ENCODE data around the gene EML6. TPM values are rescaled to one million over a fixed set of nuclear protein-coding genes. Genes with fewer than 3 reads are reported as not detected.
A peak's percentile ranks its signal among the peaks of the same experiment; 100 is the strongest.

Gene EML6
- total and polyA plus RNA-seq, 10 of the 15 experiments (the other 5 are each of a cell fraction or from before 2014, with no cell fraction given): 0.09 to 0.67 (median 0.21) TPM

DNA sequence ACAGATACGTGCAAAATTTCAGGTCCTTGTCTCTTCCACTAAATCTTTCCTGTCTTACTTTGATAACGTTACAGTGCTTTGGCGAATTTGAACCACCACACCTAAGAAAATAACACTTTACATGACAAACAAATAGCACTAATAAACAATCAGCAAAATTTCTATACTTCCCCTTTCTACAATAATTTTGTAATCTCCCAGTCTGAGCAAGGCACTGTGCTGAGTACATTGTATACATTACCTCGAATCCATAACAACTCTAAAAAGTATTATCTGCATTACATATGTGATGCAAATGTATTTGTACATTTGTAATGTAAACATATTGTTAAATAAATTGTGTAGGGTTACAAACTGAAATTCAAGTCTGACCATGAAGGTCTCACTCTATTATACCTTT, 276.9 kb downstream of the EML6 start:
- CTCF ChIA-PET: interaction anchor here (1.0 to 1.6 kb wide), 5 partner anchors 10 to 165 kb away, joined by 3 to 9 read pairs (median 3); no protein-coding TSS in a partner anchor
- no TSS peak for BruUV-seq (replicated peaks)
- Histone ChIP-seq H4K20me1 (ENCODE audit: control insufficient read depth, insufficient read depth) (no peaks in the 10 kb centered on the region), H3K9me3 (replicated peaks; ENCODE audit: control insufficient read depth, insufficient read depth, low read length) (no peaks in the 10 kb centered on the region), H2AFZ (ENCODE audit: control insufficient read depth, low read depth, low read length) (no peak overlapping the region), H3K4me2 (ENCODE audit: control insufficient read depth, insufficient read depth) (no peak overlapping the region), H3K27ac (ENCODE audit: control insufficient read depth, insufficient read depth) (no peak overlapping the region), H3K4me3 (no peak overlapping the region), H3K9ac (ENCODE audit: control insufficient read depth, insufficient read depth, low read length) (no peak overlapping the region), H3K27me3 (replicated peaks in 1 of 2; ENCODE audit: control insufficient read depth in 2 of 2, insufficient read depth in 2 of 2, low read length in 1 of 2) (no peaks in the 10 kb centered on the region), H3K36me3 (ENCODE audit: control insufficient read depth in 2 of 2, insufficient read depth in 2 of 2, low read length in 1 of 2) (no peaks in the 10 kb centered on the region), H3K4me1 (ENCODE audit: control insufficient read depth, insufficient read depth, low read length) (peaks cover 18% of the 10 kb centered on the region; the same call in 1 of the 2 replicates), H3K79me2 (ENCODE audit: control insufficient read depth, insufficient read depth, low read length) (peaks cover 73% of the 10 kb centered on the region)
- POLR2A ChIA-PET: interaction anchor here (1.3 kb wide), 1 partner anchor 21 kb away, joined by 5 read pairs; no protein-coding TSS in a partner anchor
- TF ChIP-seq, protein P1, sequence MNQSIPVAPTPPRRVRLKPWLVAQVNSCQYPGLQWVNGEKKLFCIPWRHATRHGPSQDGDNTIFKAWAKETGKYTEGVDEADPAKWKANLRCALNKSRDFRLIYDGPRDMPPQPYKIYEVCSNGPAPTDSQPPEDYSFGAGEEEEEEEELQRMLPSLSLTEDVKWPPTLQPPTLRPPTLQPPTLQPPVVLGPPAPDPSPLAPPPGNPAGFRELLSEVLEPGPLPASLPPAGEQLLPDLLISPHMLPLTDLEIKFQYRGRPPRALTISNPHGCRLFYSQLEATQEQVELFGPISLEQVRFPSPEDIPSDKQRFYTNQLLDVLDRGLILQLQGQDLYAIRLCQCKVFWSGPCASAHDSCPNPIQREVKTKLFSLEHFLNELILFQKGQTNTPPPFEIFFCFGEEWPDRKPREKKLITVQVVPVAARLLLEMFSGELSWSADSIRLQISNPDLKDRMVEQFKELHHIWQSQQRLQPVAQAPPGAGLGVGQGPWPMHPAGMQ (IDR thresholded peaks at IDR 0.05; ENCODE audit: borderline replicate concordance): no peak
- TF ChIP-seq ZNF384 (IDR thresholded peaks at IDR 0.05; ENCODE audit: borderline replicate concordance, low read depth, low read length) (no peak), CBFB (IDR thresholded peaks at IDR 0.05; ENCODE audit: low read depth) (no peak), SMARCA5 (IDR thresholded peaks at IDR 0.05) (no peak), RAD21 (IDR thresholded peaks at IDR 0.05; ENCODE audit: insufficient read depth, low read depth, low read length) (no peak), GABPA (IDR thresholded peaks at IDR 0.05; ENCODE audit: low read depth) (no peak), ASH2L (IDR thresholded peaks at IDR 0.05; ENCODE audit: borderline replicate concordance, low read depth) (no peak), NFYA (IDR thresholded peaks at IDR 0.05; ENCODE audit: borderline replicate concordance, low read depth, low read length) (no peak), CHD1 (IDR thresholded peaks at IDR 0.05; ENCODE audit: low read depth, low read length) (no peak)
- TF ChIP-seq, protein P2, sequence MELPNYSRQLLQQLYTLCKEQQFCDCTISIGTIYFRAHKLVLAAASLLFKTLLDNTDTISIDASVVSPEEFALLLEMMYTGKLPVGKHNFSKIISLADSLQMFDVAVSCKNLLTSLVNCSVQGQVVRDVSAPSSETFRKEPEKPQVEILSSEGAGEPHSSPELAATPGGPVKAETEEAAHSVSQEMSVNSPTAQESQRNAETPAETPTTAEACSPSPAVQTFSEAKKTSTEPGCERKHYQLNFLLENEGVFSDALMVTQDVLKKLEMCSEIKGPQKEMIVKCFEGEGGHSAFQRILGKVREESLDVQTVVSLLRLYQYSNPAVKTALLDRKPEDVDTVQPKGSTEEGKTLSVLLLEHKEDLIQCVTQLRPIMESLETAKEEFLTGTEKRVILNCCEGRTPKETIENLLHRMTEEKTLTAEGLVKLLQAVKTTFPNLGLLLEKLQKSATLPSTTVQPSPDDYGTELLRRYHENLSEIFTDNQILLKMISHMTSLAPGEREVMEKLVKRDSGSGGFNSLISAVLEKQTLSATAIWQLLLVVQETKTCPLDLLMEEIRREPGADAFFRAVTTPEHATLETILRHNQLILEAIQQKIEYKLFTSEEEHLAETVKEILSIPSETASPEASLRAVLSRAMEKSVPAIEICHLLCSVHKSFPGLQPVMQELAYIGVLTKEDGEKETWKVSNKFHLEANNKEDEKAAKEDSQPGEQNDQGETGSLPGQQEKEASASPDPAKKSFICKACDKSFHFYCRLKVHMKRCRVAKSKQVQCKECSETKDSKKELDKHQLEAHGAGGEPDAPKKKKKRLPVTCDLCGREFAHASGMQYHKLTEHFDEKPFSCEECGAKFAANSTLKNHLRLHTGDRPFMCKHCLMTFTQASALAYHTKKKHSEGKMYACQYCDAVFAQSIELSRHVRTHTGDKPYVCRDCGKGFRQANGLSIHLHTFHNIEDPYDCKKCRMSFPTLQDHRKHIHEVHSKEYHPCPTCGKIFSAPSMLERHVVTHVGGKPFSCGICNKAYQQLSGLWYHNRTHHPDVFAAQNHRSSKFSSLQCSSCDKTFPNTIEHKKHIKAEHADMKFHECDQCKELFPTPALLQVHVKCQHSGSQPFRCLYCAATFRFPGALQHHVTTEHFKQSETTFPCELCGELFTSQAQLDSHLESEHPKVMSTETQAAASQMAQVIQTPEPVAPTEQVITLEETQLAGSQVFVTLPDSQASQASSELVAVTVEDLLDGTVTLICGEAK (IDR thresholded peaks at IDR 0.05; ENCODE audit: borderline replicate concordance): no peak
- TF ChIP-seq, protein P3, sequence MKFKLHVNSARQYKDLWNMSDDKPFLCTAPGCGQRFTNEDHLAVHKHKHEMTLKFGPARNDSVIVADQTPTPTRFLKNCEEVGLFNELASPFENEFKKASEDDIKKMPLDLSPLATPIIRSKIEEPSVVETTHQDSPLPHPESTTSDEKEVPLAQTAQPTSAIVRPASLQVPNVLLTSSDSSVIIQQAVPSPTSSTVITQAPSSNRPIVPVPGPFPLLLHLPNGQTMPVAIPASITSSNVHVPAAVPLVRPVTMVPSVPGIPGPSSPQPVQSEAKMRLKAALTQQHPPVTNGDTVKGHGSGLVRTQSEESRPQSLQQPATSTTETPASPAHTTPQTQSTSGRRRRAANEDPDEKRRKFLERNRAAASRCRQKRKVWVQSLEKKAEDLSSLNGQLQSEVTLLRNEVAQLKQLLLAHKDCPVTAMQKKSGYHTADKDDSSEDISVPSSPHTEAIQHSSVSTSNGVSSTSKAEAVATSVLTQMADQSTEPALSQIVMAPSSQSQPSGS (IDR thresholded peaks at IDR 0.05; ENCODE audit: low read length): no peak
- SMC1A ChIA-PET (ENCODE audit: uncharacterized antibody, unreplicated experiment): interaction anchor here (0.7 to 2.3 kb wide), 8 partner anchors 9 to 101 kb away, joined by 3 to 28 read pairs (median 6); no protein-coding TSS in a partner anchor
- ATAC-seq: peak; percentile 55
- no peak for DNase-seq (ENCODE audit: low read depth, low spot score)
- 75% methylated on average over 4 of the region's 4 CpGs for WGBS (ENCODE audit: insufficient coverage, insufficient replicate concordance, low lambda C conversion rate, missing lambda C conversion rate)
- FAIRE-seq: no peak
- RAD21 ChIA-PET (ENCODE audit: unreplicated experiment): interaction anchor here (0.7 to 1.8 kb wide), 10 partner anchors 10 to 519 kb away, joined by 3 to 18 read pairs (median 6); partner anchors contain the start of genes CFAP36 and RTN4
- in situ Hi-C loops (cut with MboI): no loop called here
- intact Hi-C loops (cut with micrococcal nuclease; ENCODE audit: unreplicated experiment): no loop called here

Data from GM12878 (cell line).